ENCODE data around the gene TSACC.

TSACC gene

GRCh38 chr1:156384007-156384406 is 45.7 kb downstream of the TSACC start:
- no peak overlapping the region for H4K91ac ChIP-seq (ENCODE audit: low read depth, low read length)
- peaks cover 1% of the 10 kb centered on the region for H3K9me3 ChIP-seq (ENCODE audit: insufficient read depth, low read depth, low read length)
- DNase-seq = no peak
- H4K8ac ChIP-seq (ENCODE audit: low read depth, low read length) = no peak overlapping the region
- H3K36me3 ChIP-seq (ENCODE audit: control insufficient read depth in 1 of 2, insufficient read depth in 2 of 2, low read length in 2 of 2) = peaks cover 11 to 25% of the 10 kb centered on the region in 2 experiments
- H2AK5ac ChIP-seq (ENCODE audit: low read length) = no peak overlapping the region
- no peak overlapping the region for H3K4me2 ChIP-seq (ENCODE audit: low read length)
- no peak overlapping the region for H2BK12ac ChIP-seq (ENCODE audit: low read length)
- H3K27ac ChIP-seq (ENCODE audit: low read depth, low read length) = no peak overlapping the region
- no peak overlapping the region for H3K14ac ChIP-seq (ENCODE audit: low read length)
- H3K9ac ChIP-seq (ENCODE audit: low read length) = no peak overlapping the region
- peaks cover 15 to 18% of the 10 kb centered on the region in 2 experiments for H3K4me1 ChIP-seq (ENCODE audit: control insufficient read depth in 1 of 2, insufficient read depth in 2 of 2, low read length in 2 of 2)
- WGBS (ENCODE audit: extremely low coverage, insufficient coverage, insufficient read length) = no CpG with 5 or more reads among the region's 3 CpGs
- no peak overlapping the region for H2AFZ ChIP-seq (ENCODE audit: insufficient read depth, low read length, poor library complexity)
- H3K79me2 ChIP-seq (ENCODE audit: control insufficient read depth, insufficient read depth, low read length, poor library complexity) = peaks cover 2% of the 10 kb centered on the region
- no peak overlapping the region for H3K4me3 ChIP-seq (ENCODE audit: low read depth, low read length)
- no peak overlapping the region for H4K12ac ChIP-seq (ENCODE audit: low read depth, low read length)
- H3K27me3 ChIP-seq (ENCODE audit: insufficient read depth, low read length) = peaks cover 2% of the 10 kb centered on the region
- no peak overlapping the region for H3K4ac ChIP-seq (ENCODE audit: low read depth, low read length)
- no peak overlapping the region for H3K23ac ChIP-seq (ENCODE audit: low read length)
- H2BK120ac ChIP-seq (ENCODE audit: insufficient read depth, low read length, poor library complexity) = no peak overlapping the region
- H2BK5ac ChIP-seq (ENCODE audit: low read depth, low read length, poor library complexity) = no peak overlapping the region
- peaks cover 9% of the 10 kb centered on the region for H3K79me1 ChIP-seq (ENCODE audit: low read length)
- no peak overlapping the region for H3K18ac ChIP-seq (ENCODE audit: low read length)

- H4K8ac ChIP-seq (ENCODE audit: low read depth, low read length) = no peak overlapping the region
- peaks cover 9% of the 10 kb centered on the region for H3K79me1 ChIP-seq (ENCODE audit: low read length)
- peaks cover 1% of the 10 kb centered on the region for H3K9me3 ChIP-seq (ENCODE audit: insufficient read depth, low read depth, low read length)
- peaks cover 13 to 16% of the 10 kb centered on the region in 2 experiments for H3K4me1 ChIP-seq (ENCODE audit: control insufficient read depth in 1 of 2, insufficient read depth in 2 of 2, low read length in 2 of 2)
- no peak overlapping the region for H3K9ac ChIP-seq (ENCODE audit: low read length)
- H3K36me3 ChIP-seq (ENCODE audit: control insufficient read depth in 1 of 2, insufficient read depth in 2 of 2, low read length in 2 of 2) = peaks cover 11 to 25% of the 10 kb centered on the region in 2 experiments
- no peak overlapping the region for H2AFZ ChIP-seq (ENCODE audit: insufficient read depth, low read length, poor library complexity)
- no peak overlapping the region for H4K12ac ChIP-seq (ENCODE audit: low read depth, low read length)
- no peak overlapping the region for H3K4ac ChIP-seq (ENCODE audit: low read depth, low read length)
- H3K4me2 ChIP-seq (ENCODE audit: low read length) = no peak overlapping the region
- DNase-seq = no peak
- H3K27ac ChIP-seq (ENCODE audit: low read depth, low read length) = no peak overlapping the region
- H2BK120ac ChIP-seq (ENCODE audit: insufficient read depth, low read length, poor library complexity) = no peak overlapping the region
- no peak overlapping the region for H2BK5ac ChIP-seq (ENCODE audit: low read depth, low read length, poor library complexity)
- no peak overlapping the region for H3K18ac ChIP-seq (ENCODE audit: low read length)
- peaks cover 2% of the 10 kb centered on the region for H3K79me2 ChIP-seq (ENCODE audit: control insufficient read depth, insufficient read depth, low read length, poor library complexity)
- no peak overlapping the region for H2AK5ac ChIP-seq (ENCODE audit: low read length)
- no peak overlapping the region for H4K91ac ChIP-seq (ENCODE audit: low read depth, low read length)
- no peak overlapping the region for H3K14ac ChIP-seq (ENCODE audit: low read length)
- H3K27me3 ChIP-seq (ENCODE audit: insufficient read depth, low read length) = peaks cover 2% of the 10 kb centered on the region
- WGBS (ENCODE audit: extremely low coverage, insufficient coverage, insufficient read length) = no CpG with 5 or more reads among the region's 5 CpGs
- H2BK12ac ChIP-seq (ENCODE audit: low read length) = no peak overlapping the region
- H3K4me3 ChIP-seq (ENCODE audit: low read depth, low read length) = no peak overlapping the region
- H3K23ac ChIP-seq (ENCODE audit: low read length) = no peak overlapping the region
These were observed 46.3 kb downstream of the TSACC start for GRCh38 chr1:156384658-156385057.

- no peak overlapping the region for H2BK120ac ChIP-seq (ENCODE audit: insufficient read depth, low read length, poor library complexity)
- DNase-seq = peak; percentile 41 to 72
- H3K79me2 ChIP-seq (ENCODE audit: control insufficient read depth, insufficient read depth, low read length, poor library complexity) = peaks cover 2% of the 10 kb centered on the region
- no peak overlapping the region for H3K4me3 ChIP-seq (ENCODE audit: low read depth, low read length)
- no peak overlapping the region for H3K4ac ChIP-seq (ENCODE audit: low read depth, low read length)
- peaks cover 2% of the 10 kb centered on the region for H3K27me3 ChIP-seq (ENCODE audit: insufficient read depth, low read length)
- peaks cover 1% of the 10 kb centered on the region for H3K9me3 ChIP-seq (ENCODE audit: insufficient read depth, low read depth, low read length)
- no peak overlapping the region for H2AFZ ChIP-seq (ENCODE audit: insufficient read depth, low read length, poor library complexity)
- no peak overlapping the region for H4K12ac ChIP-seq (ENCODE audit: low read depth, low read length)
- no peak overlapping the region for H3K23ac ChIP-seq (ENCODE audit: low read length)
- no peak overlapping the region for H3K14ac ChIP-seq (ENCODE audit: low read length)
- no peak overlapping the region for H3K4me2 ChIP-seq (ENCODE audit: low read length)
- no peak overlapping the region for H2BK12ac ChIP-seq (ENCODE audit: low read length)
- no peak overlapping the region for H2BK5ac ChIP-seq (ENCODE audit: low read depth, low read length, poor library complexity)
- H4K8ac ChIP-seq (ENCODE audit: low read depth, low read length) = peak overlapping the region; percentile 14
- H2AK5ac ChIP-seq (ENCODE audit: low read length) = no peak overlapping the region
- H3K18ac ChIP-seq (ENCODE audit: low read length) = no peak overlapping the region
- peaks cover 11 to 14% of the 10 kb centered on the region in 2 experiments for H3K4me1 ChIP-seq (ENCODE audit: control insufficient read depth in 1 of 2, insufficient read depth in 2 of 2, low read length in 2 of 2)
- no CpG with 5 or more reads among the region's 9 CpGs for WGBS (ENCODE audit: extremely low coverage, insufficient coverage, insufficient read length)
- H3K79me1 ChIP-seq (ENCODE audit: low read length) = peaks cover 9% of the 10 kb centered on the region
- H4K91ac ChIP-seq (ENCODE audit: low read depth, low read length) = no peak overlapping the region
- peaks cover 11 to 23% of the 10 kb centered on the region in 2 experiments for H3K36me3 ChIP-seq (ENCODE audit: control insufficient read depth in 1 of 2, insufficient read depth in 2 of 2, low read length in 2 of 2)
- no peak overlapping the region for H3K27ac ChIP-seq (ENCODE audit: low read depth, low read length)
- H3K9ac ChIP-seq (ENCODE audit: low read length) = no peak overlapping the region
These were observed 47.3 kb downstream of the TSACC start for GRCh38 chr1:156385534-156386031.

DNA sequence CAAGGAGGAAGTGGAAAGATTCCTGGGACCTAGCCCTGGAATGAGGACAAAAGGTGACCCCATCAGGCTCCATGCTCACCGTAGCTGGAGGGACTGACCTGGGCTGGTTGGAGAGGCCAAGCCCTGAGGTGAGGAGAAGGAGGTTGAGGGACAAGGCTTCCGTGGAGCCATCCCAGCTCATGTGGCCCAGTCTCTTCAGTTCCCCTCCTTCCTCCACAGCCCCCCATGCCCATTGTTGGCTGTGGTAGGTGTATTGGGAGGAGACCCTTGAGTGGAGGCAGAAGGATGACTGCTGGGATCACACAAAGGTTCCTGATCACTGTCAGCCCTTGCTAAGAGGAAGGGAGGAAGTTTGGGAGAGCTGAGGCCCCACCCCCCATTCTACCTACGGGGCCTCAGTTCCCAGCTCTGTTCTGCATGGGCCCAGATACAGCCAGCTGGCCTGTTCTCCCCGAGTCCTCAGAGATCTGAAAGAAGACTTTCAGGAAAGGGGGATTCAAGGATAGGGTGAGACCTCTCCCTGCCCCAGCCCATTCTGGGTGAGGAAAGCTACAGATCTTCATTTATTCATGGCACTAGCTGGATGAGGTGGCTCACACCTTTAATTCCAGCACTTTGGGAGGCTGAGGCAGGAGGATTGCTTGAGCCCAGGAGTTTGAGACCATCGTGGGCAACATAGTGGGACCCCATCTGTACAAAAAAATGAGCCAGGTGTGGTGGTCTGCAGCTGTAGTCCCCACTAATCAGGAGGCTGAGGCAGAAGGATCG is 48.0 kb downstream of the TSACC start:
- H3K9ac ChIP-seq (ENCODE audit: low read length) = no peak overlapping the region
- H2BK5ac ChIP-seq (ENCODE audit: low read depth, low read length, poor library complexity) = no peak overlapping the region
- peaks cover 9% of the 10 kb centered on the region for H3K79me1 ChIP-seq (ENCODE audit: low read length)
- no peak overlapping the region for H2BK120ac ChIP-seq (ENCODE audit: insufficient read depth, low read length, poor library complexity)
- peaks cover 1% of the 10 kb centered on the region for H3K9me3 ChIP-seq (ENCODE audit: insufficient read depth, low read depth, low read length)
- H3K23ac ChIP-seq (ENCODE audit: low read length) = no peak overlapping the region
- no peak overlapping the region for H3K4me2 ChIP-seq (ENCODE audit: low read length)
- WGBS (ENCODE audit: extremely low coverage, insufficient coverage, insufficient read length) = no CpG with 5 or more reads among the region's 6 CpGs
- no peak overlapping the region for H2AK5ac ChIP-seq (ENCODE audit: low read length)
- H3K14ac ChIP-seq (ENCODE audit: low read length) = no peak overlapping the region
- H3K4me3 ChIP-seq (ENCODE audit: low read depth, low read length) = no peak overlapping the region
- no peak overlapping the region for H2AFZ ChIP-seq (ENCODE audit: insufficient read depth, low read length, poor library complexity)
- no peak overlapping the region for H3K27ac ChIP-seq (ENCODE audit: low read depth, low read length)
- H4K12ac ChIP-seq (ENCODE audit: low read depth, low read length) = no peak overlapping the region
- no peak overlapping the region for H2BK12ac ChIP-seq (ENCODE audit: low read length)
- no peak overlapping the region for H3K18ac ChIP-seq (ENCODE audit: low read length)
- peaks cover 9 to 21% of the 10 kb centered on the region in 2 experiments for H3K36me3 ChIP-seq (ENCODE audit: control insufficient read depth in 1 of 2, insufficient read depth in 2 of 2, low read length in 2 of 2)
- no peak for DNase-seq
- peaks cover 2% of the 10 kb centered on the region for H3K79me2 ChIP-seq (ENCODE audit: control insufficient read depth, insufficient read depth, low read length, poor library complexity)
- peak overlapping the region; percentile 14 for H4K8ac ChIP-seq (ENCODE audit: low read depth, low read length)
- H3K4me1 ChIP-seq (ENCODE audit: control insufficient read depth in 1 of 2, insufficient read depth in 2 of 2, low read length in 2 of 2) = peaks cover 11 to 14% of the 10 kb centered on the region in 2 experiments
- H4K91ac ChIP-seq (ENCODE audit: low read depth, low read length) = no peak overlapping the region
- peaks cover 2% of the 10 kb centered on the region for H3K27me3 ChIP-seq (ENCODE audit: insufficient read depth, low read length)
- no peak overlapping the region for H3K4ac ChIP-seq (ENCODE audit: low read depth, low read length)

Measured in trophoblast cell (in vitro differentiated cells and primary cell).